Brain microvascular endothelial cell (primary cell): ENCODE measurements around the gene CKAP2L.
"Not testable (repeated sequence)": the region's sequence is repeated elsewhere in the genome, so short reads cannot be mapped to it uniquely, and the experiment has no call there.

ENCODE experiments used
- DNase-seq: peaks from one replicate; pipeline ENCODE4 v3.0.0-alpha.2; 2020
- H3K27ac ChIP-seq: fragments of 250-450 bp; sonication (Bioruptor Pico); 2 replicates; pipeline ENCODE4 v1.5.1; 2020; ENCODE audit warnings: mild to moderate bottlenecking, moderate library complexity
- H3K27me3 ChIP-seq: fragments of 250-450 bp; sonication (Bioruptor Pico); replicated peaks from 2 replicates; pipeline ENCODE4 v1.5.1; 2020; ENCODE audit warnings: mild to moderate bottlenecking
- H3K36me3 ChIP-seq: fragments of 250-450 bp; sonication (Bioruptor Pico); replicated peaks from 2 replicates; pipeline ENCODE4 v1.5.1; 2020; ENCODE audit warnings: mild to moderate bottlenecking
- H3K4me3 ChIP-seq: 2 replicates; pipeline ENCODE4 v1.5.1; 2011; ENCODE audit warnings: low read depth, mild to moderate bottlenecking, control low read depth, low read length, moderate library complexity
- CTCF ChIP-seq: IDR thresholded peaks from 2 replicates; pipeline ENCODE4 v1.5.1; 2011; ENCODE audit warnings: low read depth, mild to moderate bottlenecking, moderate library complexity, low read length, control low read depth, inconsistent platforms; ENCODE audit errors: missing control alignments
- in situ Hi-C: cut with HindIII; loops from 2 replicates; pipeline ENCODE4 v1.10.0; 2017; ENCODE audit warnings: low sequenced_read_pairs, low pct_ligation_motif_present

CKAP2L gene

GRCh38 chr2:112712465-112712864, 51.9 kb downstream of the CKAP2L start:
- TF ChIP-seq CTCF, result no peak
- in situ Hi-C loops, result no loop called here
- Histone ChIP-seq H3K4me3 (no peak overlapping the region), H3K36me3 (no peaks in the 10 kb centered on the region), H3K27ac (peak overlapping the region; percentile 18), H3K27me3 (no peaks in the 10 kb centered on the region)
- DNase-seq, result no peak

GRCh38 chr2:112710956-112711750, 53.3 kb downstream of the CKAP2L start:
- Histone ChIP-seq H3K27me3 (no peaks in the 10 kb centered on the region), H3K36me3 (no peaks in the 10 kb centered on the region), H3K4me3 (no peak overlapping the region), H3K27ac (no peak overlapping the region)
- in situ Hi-C loops, result no loop called here
- TF ChIP-seq CTCF, result no peak
- DNase-seq, result no peak

- TF ChIP-seq CTCF, result no peak
- H3K27ac ChIP-seq, result no peak overlapping the region
- in situ Hi-C loops, result no loop called here
- no peaks in the 10 kb centered on the region for H3K36me3 ChIP-seq
- no peak overlapping the region for H3K4me3 ChIP-seq
- H3K27me3 ChIP-seq, result no peaks in the 10 kb centered on the region
- DNase-seq, result no peak
Measured at GRCh38 chr2:112709703-112710102, 54.7 kb downstream of the CKAP2L start.

GRCh38 chr2:112708968-112709367, 55.4 kb downstream of the CKAP2L start:
- no peaks in the 10 kb centered on the region for H3K27me3 ChIP-seq
- H3K4me3 ChIP-seq, result no peak overlapping the region
- in situ Hi-C loops, result no loop called here
- H3K36me3 ChIP-seq, result no peaks in the 10 kb centered on the region
- no peak for TF ChIP-seq CTCF
- DNase-seq, result no peak
- no peak overlapping the region for H3K27ac ChIP-seq

- in situ Hi-C loops, DNase-seq, H3K36me3 ChIP-seq, H3K4me3 ChIP-seq, H3K27ac ChIP-seq, H3K27me3 ChIP-seq: not testable (repeated sequence)
Measured at GRCh38 chr2:112706947-112707346, 57.5 kb downstream of the CKAP2L start.

- in situ Hi-C loops, result no loop called here
- no peaks in the 10 kb centered on the region for H3K27me3 ChIP-seq
- no peak overlapping the region for H3K4me3 ChIP-seq
- peak; percentile 93 for DNase-seq
- TF ChIP-seq CTCF, result no peak
- peak overlapping the region; percentile 8 for H3K27ac ChIP-seq
- H3K36me3 ChIP-seq, result no peaks in the 10 kb centered on the region
Measured at GRCh38 chr2:112706170-112706664, 58.2 kb downstream of the CKAP2L start.
